Mammary epithelial cell (primary cell): ENCODE data around the gene SAP30.

ENCODE experiments used
- CTCF ChIP-seq, 2 donors: IDR thresholded peaks in 1 of 2; conservative IDR thresholded peaks in 1 of 2; 2 replicates each; pipeline ENCODE4 v1.5.1; 2011 to 2012; ENCODE audit warnings: inconsistent platforms in 2 of 2, low read length in 2 of 2, mild to moderate bottlenecking in 2 of 2, control low read depth in 1 of 2, low read depth in 1 of 2; ENCODE audit not compliant: insufficient read depth in 1 of 2; ENCODE audit errors: extremely low read depth in 1 of 2
- EZH2 ChIP-seq: IDR thresholded peaks from 2 replicates; pipeline ENCODE4 v1.6.1; 2012; ENCODE audit warnings: low read length, inconsistent platforms, borderline replicate concordance

- TF ChIP-seq CTCF (conservative IDR thresholded peaks at IDR 0.05 in 1 of 2, IDR thresholded peaks at IDR 0.05 in 1 of 2; ENCODE audit: extremely low read depth in 1 of 2, insufficient read depth in 1 of 2, low read depth in 1 of 2, low read length in 2 of 2): no peak
- TF ChIP-seq EZH2: no peak
These were observed 43.7 kb downstream of the SAP30 start for GRCh38 chr4:173414456-173414855.
